ENCODE data around the gene NSUN2.

GRCh38 chr5:6574537-6575245 is 58.2 kb downstream of the NSUN2 start:
- no peak for TF ChIP-seq POLR2A (IDR thresholded peaks at IDR 0.05)
- TF ChIP-seq CTCF (IDR thresholded peaks at IDR 0.05): no peak
